K562 (cell line): ENCODE measurements around the gene DSCAM. TPM values are rescaled to one million over a fixed set of nuclear protein-coding genes. Genes with fewer than 3 reads are reported as not detected.

Source experiments
- ATAC-seq: fragments of 200-7000 bp; cut with Tn5 transposase; 3 replicates; pipeline ENCODE4 v1.9.1; 2020; ENCODE audit warnings: moderate library complexity
- BruUV-seq: library from RNA; stranded (reverse); fragments of 400-500 nt; replicated peaks from 2 replicates; lab custom pipeline; 2021; lab: Mats Ljungman, UMichigan
- CTCF ChIA-PET: fragments of 300-600 bp; formaldehyde crosslinking; extraction: SDS; loops from one replicate; lab custom pipeline; 2021; ENCODE audit warnings: low intra/inter-chr PET ratio; lab: Yijun Ruan, JAX
- POLR2A ChIA-PET: fragments of 300-600, 350-650 bp; sonication (Branson Sonifier 250); formaldehyde crosslinking; extraction: SDS; loops from one replicate; lab custom pipeline; 2021; ENCODE audit warnings: antibody characterized with exemption, inconsistent platforms; lab: Yijun Ruan, JAX
- DNase-seq, 4 experiments: peaks; one replicate each; pipeline versions ENCODE4 v3.0.0 to v3.0.0-alpha.2; 2011 to 2018; ENCODE audit warnings: low spot score in 3 of 4, mixed read lengths in 3 of 4; ENCODE audit errors: extremely low read depth in 1 of 4
- FAIRE-seq: peaks from 2 replicates; lab custom pipeline; 2011; peaks lifted over from hg19 to GRCh38; lab: Jason Lieb, UNC
- H2AFZ ChIP-seq: 2 replicates; pipeline ENCODE4 v1.6.0; 2011; ENCODE audit warnings: low read depth, low read length, control low read depth, inconsistent platforms
- H3K27ac ChIP-seq: fragments of 200-600 bp; 3 replicates; pipeline ENCODE4 v1.8.0; 2011; ENCODE audit warnings: low read depth, mild to moderate bottlenecking, control low read depth, inconsistent platforms, low read length, moderate library complexity, mixed read lengths; ENCODE audit errors: extremely low read depth
- H3K27me3 ChIP-seq, 2 experiments: fragments of 300-600 bp in 1 of 2; 2 replicates in 1 of 2; 3 replicates in 1 of 2; pipeline versions ENCODE4 v1.6.0 to v1.8.0; 2011; ENCODE audit warnings: inconsistent platforms in 2 of 2, low read length in 2 of 2, mild to moderate bottlenecking in 1 of 2, mixed read lengths in 1 of 2, moderate library complexity in 1 of 2; ENCODE audit not compliant: control insufficient read depth in 2 of 2, insufficient read depth in 2 of 2
- H3K36me3 ChIP-seq: fragments of 300-600 bp; 3 replicates; pipeline ENCODE4 v1.8.0; 2011; ENCODE audit warnings: mild to moderate bottlenecking, low read length, inconsistent platforms; ENCODE audit not compliant: control insufficient read depth, insufficient read depth
- H3K4me1 ChIP-seq, 2 experiments: fragments of 200-600 bp in 1 of 2; replicated peaks in 1 of 2; 2 replicates in 1 of 2; 3 replicates in 1 of 2; pipeline versions ENCODE4 v1.5.1 to v1.8.0; 2011; ENCODE audit warnings: inconsistent platforms in 2 of 2, low read length in 2 of 2, mild to moderate bottlenecking in 1 of 2, mixed read lengths in 1 of 2, moderate library complexity in 1 of 2; ENCODE audit not compliant: control insufficient read depth in 2 of 2, insufficient read depth in 2 of 2
- H3K4me2 ChIP-seq: 2 replicates; pipeline ENCODE4 v1.6.1; 2011; ENCODE audit warnings: low read length, control low read depth, inconsistent platforms, mixed read lengths; ENCODE audit not compliant: insufficient read depth
- H3K4me3 ChIP-seq: fragments of 200-600 bp; sonication (generic), shearing (Covaris generic); 2 replicates; pipeline ENCODE4 v1.5.1; 2016; ENCODE audit warnings: control low read depth, inconsistent platforms
- H3K79me2 ChIP-seq: fragments of 200-600 bp; 3 replicates; pipeline ENCODE4 v1.8.0; 2011; ENCODE audit warnings: low read length, inconsistent platforms; ENCODE audit not compliant: control insufficient read depth, insufficient read depth
- H3K9ac ChIP-seq, 2 experiments: 2 replicates each; pipeline versions ENCODE4 v1.6.0 to v1.6.1; 2011; ENCODE audit warnings: low read depth in 2 of 2, low read length in 2 of 2, control low read depth in 1 of 2, inconsistent platforms in 1 of 2, mild to moderate bottlenecking in 1 of 2, mixed read lengths in 1 of 2; ENCODE audit not compliant: insufficient read depth in 1 of 2
- H3K9me1 ChIP-seq: one replicate; pipeline ENCODE4 v1.6.0; 2011; ENCODE audit warnings: inconsistent platforms, mild to moderate bottlenecking, low read length, moderate library complexity; ENCODE audit not compliant: control insufficient read depth, insufficient read depth
- H3K9me3 ChIP-seq: replicated peaks from 2 replicates; pipeline ENCODE4 v1.5.1; 2011; ENCODE audit warnings: low read depth, low read length, inconsistent platforms; ENCODE audit not compliant: control insufficient read depth, insufficient read depth
- H4K20me1 ChIP-seq: replicated peaks from 2 replicates; pipeline ENCODE4 v1.6.1; 2011; ENCODE audit warnings: low read length, inconsistent platforms, mixed read lengths; ENCODE audit not compliant: control insufficient read depth, insufficient read depth
- CREBBP ChIP-seq: IDR thresholded peaks from one replicate; pipeline ENCODE4 v1.6.1; 2012; ENCODE audit warnings: low read depth, mild to moderate bottlenecking, control low read depth, inconsistent platforms, low read length
- MTF1 ChIP-seq: fragments of 250-450 bp; sonication (Bioruptor Pico); IDR thresholded peaks from 2 replicates; pipeline ENCODE4 v1.9.0; 2021; ENCODE audit warnings: moderate library complexity, mild to moderate bottlenecking, inconsistent platforms, borderline replicate concordance
- NONO ChIP-seq, 2 experiments: fragments of 200-400 bp in 1 of 2; fragments of 450-650 bp in 1 of 2; formaldehyde crosslinking in 1 of 2; IDR thresholded peaks; 2 replicates each; pipeline ENCODE4 v1.6.1; 2017; ENCODE audit warnings: low read depth in 2 of 2, mild to moderate bottlenecking in 2 of 2, moderate library complexity in 2 of 2, low read length in 1 of 2
- RFX5 ChIP-seq: IDR thresholded peaks from 2 replicates; pipeline ENCODE4 v1.6.1; 2011; ENCODE audit warnings: low read depth, mild to moderate bottlenecking, improper control_type of control experiment, low read length
- RFX7 ChIP-seq: fragments of 250-450 bp; sonication (Bioruptor Pico); IDR thresholded peaks from 2 replicates; pipeline ENCODE4 v1.5.1; 2021; ENCODE audit warnings: mild to moderate bottlenecking
- SETDB1 ChIP-seq: IDR thresholded peaks from one replicate; pipeline ENCODE4 v1.6.1; 2012; ENCODE audit warnings: low read length, control low read depth, inconsistent platforms
- WGBS: fragments of 100-300 bp; shearing (Covaris generic); methylation state at CpG from one replicate; pipeline ENCODE4 v1.1.6; 2016; ENCODE audit warnings: low coverage, mixed read lengths; ENCODE audit not compliant: insufficient coverage; ENCODE audit errors: missing lambda C conversion rate; 5-methylcytosine and 5-hydroxymethylcytosine counted together
- in situ Hi-C: fragments of 300-500 bp; cut with MboI; formaldehyde crosslinking; loops from 4 replicates; pipeline ENCODE4 v1.15.0; 2018; ENCODE audit warnings: inconsistent platforms, mixed read lengths
- intact Hi-C: fragments of 100-400 bp; cut with micrococcal nuclease; formaldehyde crosslinking; loops from 2 replicates; pipeline ENCODE4 v1.14.2; 2022
- polyA plus RNA-seq, 8 experiments: library from polyadenylated mRNA; depleted of rRNA in 4 of 8; stranded (reverse) in 5 of 8; unstranded in 3 of 8; fragments of >200 nt; fragmentation: Nextera tagmentation in 2 of 8; fragmentation: Illumina TruSeq in 1 of 8; extraction: Ambion mirVana in 2 of 8; extraction: Trizol in 1 of 8; gene quantifications; 2 replicates each; pipeline versions ENCODE4 v1.2.1 to v1.2.3, GENCODE V29; 2011 to 2014; ENCODE audit warnings: inconsistent platforms in 1 of 8, missing spikeins in 1 of 8
- total RNA-seq, 7 experiments: library from RNA; depleted of rRNA in 6 of 7; stranded (reverse); fragments of >200 nt in 6 of 7; fragmentation: Illumina TruSeq in 2 of 7; extraction: Trizol in 2 of 7; gene quantifications; 2 replicates each; pipeline versions ENCODE4 v1.2.1 to v1.2.3, GENCODE V29; 2011 to 2021; ENCODE audit warnings: low replicate concordance in 1 of 7
- TF ChIP-seq, protein P1 (sequence below): fragments of 450-650 bp; formaldehyde crosslinking; IDR thresholded peaks from 2 replicates; pipeline ENCODE4 v1.4.0; 2020; ENCODE audit warnings: mild to moderate bottlenecking, moderate library complexity
- TF ChIP-seq, protein P2 (sequence below): IDR thresholded peaks from 2 replicates; pipeline ENCODE4 v1.6.1; 2012; ENCODE audit warnings: low read depth, low read length, improper control_type of control experiment, borderline replicate concordance

The DSCAM gene
- total and polyA plus RNA-seq, 9 of the 15 experiments (the other 6 are each of a cell fraction or from before 2014, with no cell fraction given) = not detected

DNA sequence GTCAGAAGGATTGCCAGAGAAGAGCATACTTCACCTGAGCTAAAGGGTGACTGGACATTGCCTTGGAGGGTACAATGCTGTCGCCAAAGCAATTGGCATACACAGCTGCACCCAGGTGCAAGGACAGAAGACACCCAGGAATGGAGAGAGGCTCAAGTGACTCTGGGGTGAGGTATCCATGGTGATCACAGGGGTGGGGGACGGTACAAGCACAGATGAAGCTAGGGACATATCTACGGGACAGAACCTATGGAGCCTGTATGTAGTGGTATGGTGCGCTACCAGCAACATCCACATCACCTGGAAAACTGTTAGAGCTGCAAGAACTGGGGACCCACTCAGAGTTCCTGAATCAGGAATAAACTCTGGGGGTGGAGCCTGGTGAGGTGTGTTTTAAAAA is 693.6 kb downstream of the DSCAM start:
- ChIA-PET CTCF (no interaction called here), POLR2A (no interaction called here)
- WGBS = 0% methylated on average over 4 of the region's 4 CpGs
- BruUV-seq = no TSS peak
- no peak for ATAC-seq
- H3K27me3 ChIP-seq = no peaks in the 10 kb centered on the region
- no peak for DNase-seq
- TF ChIP-seq, protein P1, sequence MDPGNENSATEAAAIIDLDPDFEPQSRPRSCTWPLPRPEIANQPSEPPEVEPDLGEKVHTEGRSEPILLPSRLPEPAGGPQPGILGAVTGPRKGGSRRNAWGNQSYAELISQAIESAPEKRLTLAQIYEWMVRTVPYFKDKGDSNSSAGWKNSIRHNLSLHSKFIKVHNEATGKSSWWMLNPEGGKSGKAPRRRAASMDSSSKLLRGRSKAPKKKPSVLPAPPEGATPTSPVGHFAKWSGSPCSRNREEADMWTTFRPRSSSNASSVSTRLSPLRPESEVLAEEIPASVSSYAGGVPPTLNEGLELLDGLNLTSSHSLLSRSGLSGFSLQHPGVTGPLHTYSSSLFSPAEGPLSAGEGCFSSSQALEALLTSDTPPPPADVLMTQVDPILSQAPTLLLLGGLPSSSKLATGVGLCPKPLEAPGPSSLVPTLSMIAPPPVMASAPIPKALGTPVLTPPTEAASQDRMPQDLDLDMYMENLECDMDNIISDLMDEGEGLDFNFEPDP (CRISPR knock-in tag) = no peak
- TF ChIP-seq SETDB1 (no peak), NONO (IDR thresholded peaks at IDR 0.05; ENCODE audit: low read depth in 2 of 2, low read length in 1 of 2) (no peak), RFX7 (CRISPR knock-in tag) (no peak), CREBBP (no peak), MTF1 (CRISPR knock-in tag) (no peak), RFX5 (no peak)
- TF ChIP-seq, protein P2, sequence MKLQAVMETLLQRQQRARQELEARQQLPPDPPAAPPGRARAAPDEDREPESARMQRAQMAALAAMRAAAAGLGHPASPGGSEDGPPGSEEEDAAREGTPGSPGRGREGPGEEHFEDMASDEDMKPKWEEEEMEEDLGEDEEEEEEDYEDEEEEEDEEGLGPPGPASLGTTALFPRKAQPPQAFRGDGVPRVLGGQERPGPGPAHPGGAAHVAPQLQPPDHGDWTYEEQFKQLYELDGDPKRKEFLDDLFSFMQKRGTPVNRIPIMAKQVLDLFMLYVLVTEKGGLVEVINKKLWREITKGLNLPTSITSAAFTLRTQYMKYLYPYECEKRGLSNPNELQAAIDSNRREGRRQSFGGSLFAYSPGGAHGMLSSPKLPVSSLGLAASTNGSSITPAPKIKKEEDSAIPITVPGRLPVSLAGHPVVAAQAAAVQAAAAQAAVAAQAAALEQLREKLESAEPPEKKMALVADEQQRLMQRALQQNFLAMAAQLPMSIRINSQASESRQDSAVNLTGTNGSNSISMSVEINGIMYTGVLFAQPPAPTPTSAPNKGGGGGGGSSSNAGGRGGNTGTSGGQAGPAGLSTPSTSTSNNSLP = no peak
- no peak overlapping the region for H2AFZ ChIP-seq
- no peak for FAIRE-seq
- no peak overlapping the region for H3K9ac ChIP-seq
- H3K4me2 ChIP-seq = no peak overlapping the region
- H3K4me1 ChIP-seq = no peaks in the 10 kb centered on the region
- no peaks in the 10 kb centered on the region for H3K9me3 ChIP-seq
- intact Hi-C loops = no loop called here
- no peaks in the 10 kb centered on the region for H3K79me2 ChIP-seq
- H3K27ac ChIP-seq = no peak overlapping the region
- H3K9me1 ChIP-seq = no peaks in the 10 kb centered on the region
- in situ Hi-C loops = no loop called here
- H4K20me1 ChIP-seq = no peaks in the 10 kb centered on the region
- H3K4me3 ChIP-seq = no peak overlapping the region
- no peaks in the 10 kb centered on the region for H3K36me3 ChIP-seq
